H7 (cell line): ENCODE results near the gene FAM161B. TPM values are rescaled to one million over a fixed set of nuclear protein-coding genes. Genes with fewer than 3 reads are reported as not detected.
"Not testable (repeated sequence)": the region's sequence is repeated elsewhere in the genome, so short reads cannot be mapped to it uniquely, and the experiment has no call there.

Experiments
- DNase-seq: peaks from one replicate; pipeline ENCODE4 v3.0.0; 2012
- H3K27me3 ChIP-seq: 2 replicates; pipeline ENCODE4 v1.6.0; 2011; ENCODE audit warnings: mild to moderate bottlenecking, low read length; ENCODE audit not compliant: control insufficient read depth, insufficient read depth
- H3K36me3 ChIP-seq: replicated peaks from 2 replicates; pipeline ENCODE4 v1.5.1; 2011; ENCODE audit warnings: low read length; ENCODE audit not compliant: control insufficient read depth, insufficient read depth
- H3K4me3 ChIP-seq: 2 replicates; pipeline ENCODE4 v1.5.1; 2011; ENCODE audit warnings: low read depth, mild to moderate bottlenecking, control low read depth, low read length, moderate library complexity; ENCODE audit not compliant: insufficient read depth
- total RNA-seq: library from RNA; depleted of rRNA; stranded (reverse); fragments of >200 nt; shearing (Covaris generic); gene quantifications from 2 replicates; pipeline ENCODE4 v1.2.3, GENCODE V29; 2014

Gene FAM161B
- total RNA-seq, 1 experiment from 2014 or later, result 0.45 TPM

DNA sequence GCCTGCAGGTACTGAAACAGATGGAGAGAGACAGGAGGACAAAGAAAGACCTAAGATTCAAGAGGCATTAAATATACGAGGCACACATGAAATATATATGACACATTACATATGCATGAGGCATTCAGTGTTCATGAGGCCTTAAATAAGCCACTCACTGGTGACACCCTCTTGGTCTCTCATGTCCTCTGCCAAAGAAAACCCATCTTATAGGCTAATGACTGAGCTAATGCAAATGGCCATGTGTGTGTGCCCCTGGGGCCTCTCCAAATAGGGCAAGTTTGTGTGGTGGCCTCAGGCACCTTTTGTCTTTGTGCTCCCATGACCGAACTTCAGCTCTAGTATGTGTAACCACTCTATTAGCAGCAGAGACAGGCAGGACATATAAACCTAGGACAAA lies 19.0 kb upstream of the FAM161B start:
- H3K27me3 ChIP-seq, result no peaks in the 10 kb centered on the region
- DNase-seq, result no peak
- no peak overlapping the region for H3K4me3 ChIP-seq
- peaks cover 4% of the 10 kb centered on the region for H3K36me3 ChIP-seq

DNA sequence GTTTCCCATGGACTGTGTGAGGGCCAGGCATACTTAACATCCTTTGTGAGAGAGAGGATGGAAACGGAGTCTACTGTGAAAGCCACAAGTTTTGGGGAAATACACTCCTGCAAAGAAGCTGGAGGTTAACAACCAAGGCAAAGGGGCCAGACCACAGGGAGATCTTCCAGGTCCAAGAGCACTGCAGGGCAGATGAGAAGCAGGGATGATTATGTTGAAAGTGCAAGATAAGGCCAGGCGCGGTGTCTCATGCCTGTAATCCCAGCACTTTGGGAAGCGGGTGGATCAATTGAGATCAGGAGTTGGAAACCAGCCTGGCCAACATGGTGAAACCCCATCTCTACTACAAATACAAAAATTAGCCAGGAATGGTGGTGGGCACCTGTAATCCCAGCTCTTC lies 15.3 kb upstream of the FAM161B start:
- Histone ChIP-seq H3K4me3 (no peak overlapping the region), H3K27me3 (no peaks in the 10 kb centered on the region), H3K36me3 (peaks cover 12% of the 10 kb centered on the region)
- no peak for DNase-seq

DNA sequence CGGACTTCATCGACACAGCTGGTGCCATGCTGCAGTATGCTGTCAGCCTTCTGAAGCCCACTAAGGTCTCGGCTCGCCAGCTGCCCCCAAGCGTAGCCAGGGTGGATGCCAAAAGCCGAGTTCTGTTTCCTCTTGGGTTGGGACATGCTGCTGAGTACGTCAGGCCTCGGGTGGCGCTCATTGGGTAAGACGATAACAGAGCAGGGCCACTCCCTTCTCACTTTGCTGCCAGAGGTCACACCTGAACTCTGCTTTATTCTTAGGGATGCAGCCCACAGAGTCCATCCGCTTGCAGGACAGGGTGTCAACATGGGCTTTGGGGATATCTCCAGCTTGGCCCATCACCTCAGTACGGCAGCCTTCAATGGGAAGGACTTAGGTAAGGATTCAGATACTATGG lies 11.3 kb upstream of the FAM161B start:
- DNase-seq, result no peak
- Histone ChIP-seq H3K36me3 (peaks cover 10% of the 10 kb centered on the region), H3K27me3 (no peaks in the 10 kb centered on the region), H3K4me3 (no peak overlapping the region)

DNA sequence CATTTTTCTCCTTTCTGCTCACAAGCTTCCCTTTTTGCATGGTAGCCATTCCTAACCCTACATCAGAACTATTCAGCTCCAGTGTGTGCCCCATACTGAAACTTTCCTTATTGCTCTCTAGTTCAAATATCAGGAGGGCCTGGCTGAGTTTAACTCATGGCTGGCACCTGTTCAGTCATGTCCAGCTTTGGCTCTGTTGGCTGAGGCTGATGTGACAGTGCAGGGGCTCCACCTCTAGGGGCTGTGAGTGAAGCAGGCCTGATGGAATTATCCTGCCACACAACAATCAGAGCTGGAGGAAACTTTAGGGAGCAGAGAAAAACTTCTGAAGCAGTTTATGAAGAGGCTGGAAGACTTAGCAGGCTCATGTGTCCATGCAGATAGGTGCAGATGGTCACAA lies 8.7 kb upstream of the FAM161B start:
- no peak for DNase-seq
- Histone ChIP-seq H3K27me3 (no peaks in the 10 kb centered on the region), H3K36me3 (peaks cover 10% of the 10 kb centered on the region), H3K4me3 (no peak overlapping the region)

DNA sequence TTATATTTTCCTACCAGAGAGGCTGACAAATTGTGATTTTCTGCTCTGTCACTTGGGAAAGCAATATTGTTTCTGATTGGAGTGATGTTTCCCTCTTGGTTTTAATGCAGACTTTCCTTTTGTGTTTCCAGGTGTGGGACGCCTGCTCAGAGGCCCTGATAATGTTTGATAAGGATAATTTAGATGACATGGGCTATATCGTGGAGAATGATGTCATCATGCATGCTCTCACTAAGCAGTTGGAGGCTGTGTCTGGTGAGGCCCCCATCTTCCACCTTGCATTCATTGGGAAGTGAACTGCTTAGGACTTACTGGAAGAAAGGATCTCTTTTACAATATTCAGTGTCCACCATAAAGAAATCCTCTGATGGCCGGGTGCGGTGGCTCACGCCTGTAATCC lies 5.8 kb upstream of the FAM161B start:
- DNase-seq, result no peak
- Histone ChIP-seq H3K4me3 (no peak overlapping the region), H3K36me3 (peaks cover 1% of the 10 kb centered on the region), H3K27me3 (no peaks in the 10 kb centered on the region)

DNA sequence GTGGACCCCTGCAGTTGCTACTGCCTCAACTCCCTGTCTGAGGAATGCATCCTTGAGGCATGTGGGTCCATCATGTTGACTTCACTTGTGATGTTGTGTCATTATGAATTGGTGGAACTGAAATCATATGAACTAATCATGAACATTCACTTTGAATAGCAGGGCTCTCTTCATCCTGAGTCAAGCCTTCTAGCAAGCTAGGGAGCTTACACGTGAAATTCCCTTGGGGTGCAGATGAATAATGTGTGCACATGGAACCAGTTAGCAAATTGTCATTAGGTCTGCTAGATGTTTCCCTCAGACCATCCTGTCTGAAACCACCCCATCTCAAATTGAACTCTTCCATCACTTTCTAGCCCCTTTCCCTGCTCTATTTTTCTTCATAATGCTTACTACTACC lies 3.8 kb upstream of the FAM161B start:
- Histone ChIP-seq H3K27me3 (no peaks in the 10 kb centered on the region), H3K4me3 (no peak overlapping the region), H3K36me3 (peaks cover 1% of the 10 kb centered on the region)
- DNase-seq, result no peak

DNA sequence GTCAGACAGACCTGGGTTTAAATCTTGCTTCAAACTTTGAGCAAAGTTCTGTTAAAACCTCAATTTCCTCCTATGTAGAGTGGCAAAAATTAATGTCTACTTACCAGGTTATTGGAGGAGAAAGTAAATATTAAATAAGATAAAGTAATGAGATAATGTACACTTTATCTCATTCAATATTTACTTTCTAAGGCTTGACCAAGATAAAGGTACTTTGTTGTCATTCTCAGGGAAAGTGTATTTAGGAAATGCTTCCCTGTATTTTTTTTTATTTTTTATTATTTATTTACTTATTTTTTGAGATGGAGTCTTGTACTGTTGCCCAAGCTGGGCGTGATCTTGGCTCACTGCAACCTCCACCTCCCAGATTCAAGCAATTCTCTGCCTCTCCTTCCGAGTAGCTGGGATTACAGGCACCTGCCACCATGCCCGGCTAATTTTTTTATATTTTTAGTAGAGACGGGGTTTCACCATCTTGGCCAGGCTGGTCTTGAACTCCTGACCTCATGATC lies 4.7 kb downstream of the FAM161B start:
- Histone ChIP-seq H3K27me3 (no peaks in the 10 kb centered on the region), H3K4me3 (no peak overlapping the region)

DNA sequence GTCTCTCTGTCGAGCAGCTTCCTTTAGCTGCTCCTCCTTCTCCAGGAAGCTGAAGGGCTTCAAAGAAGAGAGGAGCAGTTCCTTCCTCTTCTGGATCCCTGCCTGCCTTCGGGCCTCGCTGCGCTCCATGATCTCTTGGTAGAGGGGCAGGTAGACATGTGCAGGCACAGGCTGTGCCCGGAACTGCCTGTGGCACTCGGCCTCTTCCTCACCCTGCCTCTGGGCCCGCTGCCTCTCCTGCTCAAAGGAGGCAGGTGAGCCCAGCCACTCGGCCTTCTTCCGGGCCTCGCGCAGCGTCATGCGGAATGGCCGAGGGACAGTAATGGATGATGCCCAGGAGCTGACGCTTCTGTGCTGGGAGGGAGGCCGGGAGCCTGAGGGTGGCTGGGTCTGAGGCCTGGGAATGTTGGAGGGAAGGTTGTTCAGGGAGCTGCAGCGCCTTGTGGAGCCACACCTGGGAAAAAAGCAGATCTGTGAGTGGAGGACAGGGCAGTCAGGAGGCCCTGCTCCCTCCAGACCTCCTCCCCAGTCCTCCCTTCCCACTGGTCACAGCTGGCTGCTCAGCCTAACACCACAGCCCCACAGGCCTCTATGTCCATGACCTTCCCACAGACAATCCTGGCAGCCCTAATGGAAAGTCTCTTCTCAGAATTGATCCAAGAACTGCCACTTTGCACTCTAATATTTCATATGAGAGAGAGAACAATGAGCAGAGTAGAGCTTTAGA lies 5.3 kb downstream of the FAM161B start:
- H3K27me3 ChIP-seq, result no peaks in the 10 kb centered on the region
- no peaks in the 10 kb centered on the region for H3K36me3 ChIP-seq
- H3K4me3 ChIP-seq, result no peak overlapping the region
- DNase-seq, result no peak

More for the DNA sequence above, 4.7 kb downstream of the FAM161B start:
- DNase-seq, result no peak
- no peaks in the 10 kb centered on the region for H3K36me3 ChIP-seq

DNA sequence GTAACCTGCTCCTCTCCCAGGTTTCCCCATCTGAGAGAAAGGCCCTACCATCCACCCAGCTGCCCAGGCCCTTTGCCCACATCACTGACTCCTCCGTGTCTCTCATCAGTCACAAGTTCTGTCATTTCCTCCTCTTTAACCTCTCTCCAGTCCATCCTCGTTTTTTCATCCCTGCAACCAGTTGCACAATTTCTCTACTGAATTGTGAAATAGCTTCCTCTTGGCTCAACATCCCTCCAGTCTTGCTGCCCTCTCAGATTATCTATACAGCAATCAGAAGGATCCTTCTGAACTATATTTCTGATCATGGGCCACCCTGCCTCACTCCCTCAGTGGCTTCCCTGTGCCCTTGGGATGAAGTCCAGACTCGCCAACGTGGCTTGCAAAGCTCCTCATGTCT lies 6.8 kb downstream of the FAM161B start:
- Histone ChIP-seq H3K36me3 (no peaks in the 10 kb centered on the region), H3K27me3 (no peaks in the 10 kb centered on the region), H3K4me3 (no peak overlapping the region)
- DNase-seq, result no peak

DNA sequence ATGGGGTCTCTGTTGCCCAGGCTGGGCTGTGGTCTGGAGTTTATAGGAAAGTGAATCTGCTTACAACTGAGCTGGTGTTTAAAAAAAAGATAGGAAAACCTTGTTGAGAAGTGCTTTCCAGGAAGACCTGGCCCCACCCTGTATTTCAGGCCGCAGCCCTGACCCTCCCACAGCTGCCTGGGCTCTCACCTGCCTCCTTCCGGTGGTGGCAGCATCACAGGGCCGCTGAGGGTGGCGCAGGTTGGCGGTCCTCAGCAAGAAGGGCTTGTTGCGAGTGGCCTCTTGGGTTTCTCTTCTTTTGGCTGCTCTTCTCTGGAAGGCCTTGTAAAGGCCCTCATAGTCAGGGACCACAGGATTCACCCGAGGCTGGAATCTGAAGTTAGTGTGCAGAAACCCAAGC lies 7.7 kb downstream of the FAM161B start:
- DNase-seq, result no peak
- no peaks in the 10 kb centered on the region for H3K36me3 ChIP-seq
- H3K4me3 ChIP-seq, result no peak overlapping the region
- no peaks in the 10 kb centered on the region for H3K27me3 ChIP-seq

DNA sequence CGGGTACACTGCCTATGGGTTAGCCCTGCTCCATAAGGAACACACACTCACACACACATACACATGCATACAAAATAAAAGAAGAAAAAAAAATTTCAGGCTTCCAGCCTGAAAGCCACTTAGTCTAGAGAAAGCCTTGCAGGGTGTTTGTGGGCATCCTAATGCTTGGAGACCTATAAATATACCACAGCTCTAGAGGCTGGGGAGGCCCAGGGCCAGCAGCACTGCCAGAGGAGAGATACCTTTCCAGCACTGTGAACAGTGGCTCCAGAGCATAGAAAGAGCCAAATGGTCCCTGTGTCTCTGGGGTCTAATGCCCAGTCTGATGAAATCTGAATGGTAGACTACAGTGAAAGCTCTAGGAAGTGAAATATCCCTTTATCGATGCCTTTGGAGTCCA lies 12.9 kb downstream of the FAM161B start:
- no peak overlapping the region for H3K4me3 ChIP-seq
- no peak for DNase-seq
- no peaks in the 10 kb centered on the region for H3K27me3 ChIP-seq
- no peaks in the 10 kb centered on the region for H3K36me3 ChIP-seq

DNA sequence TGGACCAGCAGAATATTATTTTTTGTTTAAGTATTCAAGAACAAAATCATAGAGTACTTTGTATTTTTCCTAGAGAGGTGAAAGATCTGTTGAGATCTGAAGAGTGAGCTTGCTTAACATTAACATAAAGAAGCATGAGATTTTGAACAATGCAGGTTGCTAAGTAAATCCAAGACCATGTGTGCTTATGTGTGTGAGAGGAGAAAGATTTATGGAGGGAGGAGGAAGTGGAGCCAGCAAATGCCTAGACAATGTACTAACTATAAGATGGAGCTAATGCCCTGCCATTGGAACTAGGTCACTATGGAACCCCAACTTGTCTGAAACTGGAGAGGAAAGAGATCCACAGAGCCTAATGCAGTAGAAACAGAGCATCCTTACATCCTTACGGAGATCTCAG lies 13.3 kb downstream of the FAM161B start:
- DNase-seq, result no peak
- H3K4me3 ChIP-seq, result no peak overlapping the region
- peaks cover 3% of the 10 kb centered on the region for H3K36me3 ChIP-seq
- H3K27me3 ChIP-seq, result no peaks in the 10 kb centered on the region

DNA sequence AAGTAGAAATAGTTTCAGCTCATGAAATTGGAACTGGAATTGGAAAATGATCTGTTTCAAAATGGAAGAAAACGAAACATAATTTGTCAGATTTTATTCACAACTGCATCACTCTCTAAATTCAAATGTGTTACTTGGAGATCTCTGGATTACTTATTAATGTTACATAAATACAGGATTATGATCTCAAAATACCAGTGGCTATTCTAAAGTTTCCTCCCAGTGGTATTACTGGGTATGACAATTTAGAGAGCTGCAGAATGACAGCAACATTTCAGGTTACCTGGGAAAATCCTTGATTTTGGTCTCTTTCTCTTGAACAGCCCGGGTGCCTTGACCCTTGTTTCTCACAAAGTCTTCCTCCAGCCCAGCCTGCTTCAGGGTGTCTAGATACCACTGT lies 14.2 kb downstream of the FAM161B start:
- peaks cover 5% of the 10 kb centered on the region for H3K36me3 ChIP-seq
- peak; percentile 56 for DNase-seq
- H3K4me3 ChIP-seq, result no peak overlapping the region
- no peaks in the 10 kb centered on the region for H3K27me3 ChIP-seq

DNA sequence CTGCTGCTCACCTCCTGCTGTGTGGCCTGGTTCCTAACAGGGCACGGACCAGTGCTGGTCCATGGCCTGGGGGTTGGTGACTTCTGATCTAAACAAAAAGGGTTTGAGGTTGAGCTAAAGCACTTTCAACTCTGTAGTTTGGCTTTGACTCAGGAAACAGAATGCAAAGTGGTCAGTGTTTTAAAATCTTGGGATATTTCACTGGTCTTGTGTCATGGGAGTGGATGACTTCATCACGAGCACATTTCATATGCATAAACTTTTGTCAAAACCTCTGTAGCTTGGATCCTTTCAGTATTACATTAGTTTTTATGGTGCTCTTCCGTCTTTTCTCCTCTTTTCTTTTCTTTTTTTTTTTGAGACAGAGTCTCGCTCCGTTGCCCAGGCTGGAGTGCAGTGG lies 25.6 kb downstream of the FAM161B start:
- Histone ChIP-seq H3K36me3 (peaks cover 13% of the 10 kb centered on the region), H3K27me3 (no peaks in the 10 kb centered on the region), H3K4me3 (no peak overlapping the region)
- DNase-seq, result no peak

DNA sequence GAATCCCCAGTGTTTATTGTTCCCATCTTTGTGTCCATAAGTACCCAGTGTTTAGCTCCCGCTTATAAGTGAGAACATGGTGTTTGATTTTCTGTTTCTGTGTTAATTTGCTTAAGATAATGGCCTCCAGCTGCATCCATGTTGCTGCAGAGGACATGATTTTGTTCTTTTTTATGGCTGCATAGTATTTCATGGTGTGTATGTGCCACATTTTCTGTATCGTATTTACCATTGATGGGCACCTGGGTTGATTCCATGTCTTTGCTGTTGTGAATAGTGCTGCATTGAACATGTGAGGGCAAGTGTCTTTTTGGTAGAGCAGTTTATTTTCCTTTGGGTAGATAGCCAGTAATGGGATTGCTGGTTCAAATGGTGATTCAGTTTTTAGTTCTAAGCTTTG lies 30.4 kb downstream of the FAM161B start:
- DNase-seq, H3K4me3 ChIP-seq, H3K36me3 ChIP-seq, H3K27me3 ChIP-seq: not testable (repeated sequence)

DNA sequence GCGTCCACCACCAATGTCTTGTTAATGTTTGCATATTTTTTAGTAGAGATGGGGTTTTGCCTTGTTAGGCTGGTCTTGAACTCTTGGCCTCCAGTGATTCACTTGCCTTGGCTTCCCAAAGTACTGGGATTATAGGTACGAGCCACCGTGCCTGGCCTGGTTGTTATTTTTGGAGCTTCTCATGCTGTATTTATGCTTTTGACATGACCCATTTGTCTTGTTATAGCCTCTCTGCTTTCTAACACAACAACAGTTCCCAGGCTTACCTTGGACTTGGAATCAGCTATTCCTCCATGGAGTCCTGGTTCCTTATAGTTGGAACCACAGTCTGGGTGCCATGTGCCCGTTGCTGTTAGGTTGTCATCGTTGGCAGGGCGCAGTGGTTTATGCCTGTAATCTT lies 33.6 kb downstream of the FAM161B start:
- no peak for DNase-seq
- H3K36me3 ChIP-seq, result no peaks in the 10 kb centered on the region; the same call in 1 of the 2 replicates
- H3K27me3 ChIP-seq, result no peaks in the 10 kb centered on the region
- no peak overlapping the region for H3K4me3 ChIP-seq
